Stimulated activated naive CD8-positive, alpha-beta T cell treated with anti-CD3 and anti-CD28 coated beads, Interleukin-15, amount 100 ng/mL, for 72 hours (primary cell): Measurements from ENCODE around the gene CTBP2.
A peak's percentile ranks its signal among the peaks of the same experiment; 100 is the strongest.

ENCODE experiments used
- ATAC-seq: fragments of 150-1000 bp; cut with Tn5 transposase; 2 replicates; pipeline ENCODE4 v1.10.0; 2021; ENCODE audit warnings: mild to moderate bottlenecking, moderate library complexity
- DNase-seq, 2 donors: peaks; one replicate each; pipeline ENCODE4 v3.0.0; 2021 to 2022
- H3K27ac Mint-ChIP-seq, 2 donors: one replicate each; pipeline ENCODE4 v1.8.0; 2022; ENCODE audit warnings: mild to moderate bottlenecking in 2 of 2, mixed read lengths in 2 of 2, moderate library complexity in 2 of 2
- H3K27me3 Mint-ChIP-seq: one replicate; pipeline ENCODE4 v1.8.0; 2022; ENCODE audit warnings: mixed read lengths
- H3K4me1 Mint-ChIP-seq: one replicate; pipeline ENCODE4 v1.8.0; 2022; ENCODE audit warnings: mild to moderate bottlenecking, mixed read lengths
- H3K4me3 Mint-ChIP-seq, 2 donors: one replicate each; pipeline ENCODE4 v1.8.0; 2022; ENCODE audit warnings: mild to moderate bottlenecking in 2 of 2, mixed read lengths in 2 of 2, moderate library complexity in 1 of 2
- H3K9me3 Mint-ChIP-seq, 2 donors: one replicate each; pipeline ENCODE4 v1.8.0; 2022; ENCODE audit warnings: mixed read lengths in 2 of 2

CTBP2 gene

GRCh38 chr10:124952123-124952522 is 208.2 kb downstream of the CTBP2 start:
- H3K4me3 Mint-ChIP-seq, result no peak overlapping the region
- ATAC-seq, result no peak
- H3K27me3 Mint-ChIP-seq, result no peaks in the 10 kb centered on the region
- no peaks in the 10 kb centered on the region for H3K9me3 Mint-ChIP-seq
- peaks cover 38% of the 10 kb centered on the region for H3K4me1 Mint-ChIP-seq
- DNase-seq, result no peak
- H3K27ac Mint-ChIP-seq, result no peak overlapping the region

GRCh38 chr10:124949543-124949942 is 210.8 kb downstream of the CTBP2 start:
- Mint-ChIP-seq H3K27me3 (no peaks in the 10 kb centered on the region), H3K27ac (no peak overlapping the region), H3K4me1 (peaks cover 44% of the 10 kb centered on the region), H3K4me3 (no peak overlapping the region), H3K9me3 (no peaks in the 10 kb centered on the region)
- DNase-seq, result no peak
- no peak for ATAC-seq

DNA sequence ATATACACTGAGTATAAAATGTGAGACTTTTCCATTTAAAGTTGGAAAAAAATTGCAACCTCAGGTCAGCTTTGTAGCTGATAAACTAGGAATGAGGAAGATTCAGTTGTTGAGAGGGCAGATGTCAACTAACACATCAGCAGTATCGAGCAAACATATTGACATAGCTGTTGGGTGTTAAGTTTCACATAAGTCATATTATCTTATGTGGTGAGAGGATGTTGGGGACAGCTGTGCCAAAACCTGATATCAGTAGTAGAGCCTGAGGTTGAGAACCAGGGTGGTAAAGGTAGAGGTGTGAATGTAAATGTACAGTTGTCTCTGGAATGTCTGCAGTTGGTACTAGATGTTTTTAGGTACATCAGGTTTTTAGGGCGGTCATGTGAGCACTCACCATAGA is 213.4 kb downstream of the CTBP2 start:
- peak overlapping the region in 1 of 2 donors; percentile 9 for H3K27ac Mint-ChIP-seq
- DNase-seq (no peak), ATAC-seq (peak; percentile 97)
- H3K4me1 Mint-ChIP-seq, result peaks cover 59% of the 10 kb centered on the region
- no peaks in the 10 kb centered on the region for H3K9me3 Mint-ChIP-seq
- H3K27me3 Mint-ChIP-seq, result no peaks in the 10 kb centered on the region
- H3K4me3 Mint-ChIP-seq, result no peak overlapping the region

DNA sequence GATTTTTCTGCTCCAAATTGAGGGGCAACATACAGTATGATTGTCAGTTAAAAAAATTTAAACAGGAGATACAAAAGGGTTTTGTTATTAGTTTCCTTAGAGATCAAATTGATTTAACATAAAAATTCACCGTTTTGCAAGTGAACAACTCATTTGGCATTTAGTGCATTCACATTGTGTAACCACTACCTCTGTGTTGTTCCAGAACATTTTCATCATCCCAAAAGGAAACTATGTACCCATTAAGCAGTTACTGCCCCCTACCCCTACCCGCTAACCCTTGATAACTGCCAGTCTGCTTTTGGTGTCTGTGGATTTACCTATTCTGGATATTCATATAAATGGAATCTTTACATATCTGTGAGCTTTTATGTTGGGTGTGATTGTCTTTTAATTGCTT is 215.4 kb downstream of the CTBP2 start:
- no peak for DNase-seq
- no peak for ATAC-seq
- Mint-ChIP-seq H3K4me1 (peaks cover 72% of the 10 kb centered on the region), H3K27me3 (no peaks in the 10 kb centered on the region), H3K4me3 (no peak overlapping the region), H3K9me3 (no peaks in the 10 kb centered on the region), H3K27ac (peak overlapping the region in 1 of 2 donors; percentile 19)

DNA sequence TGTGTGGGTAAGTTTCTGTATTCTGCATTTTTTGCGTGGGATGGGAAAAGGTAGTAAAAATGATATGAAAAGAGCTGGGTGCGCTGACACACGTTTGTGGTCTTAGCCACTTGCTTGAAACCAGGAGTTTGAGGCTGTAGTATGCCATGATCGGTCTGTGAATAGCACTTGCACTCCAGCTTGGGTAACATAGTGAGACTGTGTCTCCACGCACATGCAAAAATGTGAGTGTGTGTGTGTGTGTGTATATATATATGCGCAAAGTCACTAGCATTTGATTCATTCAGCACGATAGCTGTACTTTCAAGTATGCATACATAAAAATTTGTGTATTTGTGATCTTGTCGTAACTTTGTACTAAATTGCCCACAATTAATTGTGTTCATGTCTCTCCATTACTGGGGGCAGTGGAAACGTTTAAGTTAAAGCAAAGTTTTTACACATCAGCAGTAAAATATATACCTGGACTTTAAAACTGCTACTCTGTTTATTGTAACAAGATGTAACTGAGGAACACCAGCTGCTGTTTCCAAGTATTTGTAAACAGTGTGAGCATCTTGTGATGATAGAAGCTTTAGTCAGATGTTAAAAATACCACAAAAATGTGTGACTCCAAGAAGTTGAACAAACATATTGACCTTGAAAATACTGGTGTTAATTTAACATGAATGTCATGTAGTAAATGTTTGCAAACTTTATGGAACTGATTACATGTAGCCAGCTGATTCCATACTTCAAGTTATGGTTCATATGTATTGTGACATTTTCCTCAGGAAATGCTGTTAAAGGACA is 216.9 kb downstream of the CTBP2 start:
- H3K4me1 Mint-ChIP-seq, result peaks cover 72% of the 10 kb centered on the region
- H3K4me3 Mint-ChIP-seq, result no peak overlapping the region
- H3K9me3 Mint-ChIP-seq, result no peaks in the 10 kb centered on the region
- ATAC-seq, result peak; percentile 40
- no peaks in the 10 kb centered on the region for H3K27me3 Mint-ChIP-seq
- H3K27ac Mint-ChIP-seq, result peak overlapping the region in 1 of 2 donors; percentile 78
- no peak for DNase-seq

- no peak overlapping the region for H3K27ac Mint-ChIP-seq
- DNase-seq (no peak), ATAC-seq (no peak)
- H3K27me3 Mint-ChIP-seq, result no peaks in the 10 kb centered on the region
- H3K4me3 Mint-ChIP-seq, result no peak overlapping the region
- no peaks in the 10 kb centered on the region for H3K9me3 Mint-ChIP-seq
- peaks cover 69% of the 10 kb centered on the region for H3K4me1 Mint-ChIP-seq
Observed at GRCh38 chr10:124942317-124943169, 217.8 kb downstream of the CTBP2 start.

DNA sequence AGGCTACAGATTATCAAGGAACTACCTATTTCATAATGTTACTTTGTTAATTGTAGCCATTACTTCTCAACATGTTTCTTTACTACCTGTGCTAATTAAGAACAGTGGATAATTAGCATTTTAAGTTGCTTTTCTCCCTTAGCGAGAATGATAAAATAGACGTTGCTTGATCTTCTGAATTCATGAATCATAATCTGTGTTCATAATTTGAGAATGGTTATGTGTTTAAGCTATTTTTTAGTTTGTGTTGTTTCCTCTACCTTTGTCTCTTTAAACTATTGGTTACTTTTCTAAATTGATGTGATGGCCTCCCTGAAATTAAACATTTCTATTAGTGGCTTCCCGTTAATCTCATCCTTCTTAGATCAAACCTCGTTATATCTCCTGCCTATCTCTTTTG is 218.5 kb downstream of the CTBP2 start, which contains the start of gene ZRANB1:
Gene ZRANB1 (plus strand): TSS at position 301 of the 400 bp plus-strand sequence. CDS start 371 bp downstream, outside the sequence.
- no peaks in the 10 kb centered on the region for H3K27me3 Mint-ChIP-seq
- peaks cover 65% of the 10 kb centered on the region for H3K4me1 Mint-ChIP-seq
- H3K27ac Mint-ChIP-seq, result no peak within 1 kb of the TSS
- no peak within 1 kb of the TSS for H3K4me3 Mint-ChIP-seq
- H3K9me3 Mint-ChIP-seq, result no peaks in the 10 kb centered on the region
- ATAC-seq (no peak), DNase-seq (no peak)

GRCh38 chr10:124939290-124939689 is 221.1 kb downstream of the CTBP2 start:
- Mint-ChIP-seq H3K27me3 (no peaks in the 10 kb centered on the region), H3K4me3 (no peak overlapping the region), H3K9me3 (no peaks in the 10 kb centered on the region), H3K4me1 (peaks cover 53% of the 10 kb centered on the region), H3K27ac (no peak overlapping the region)
- ATAC-seq (no peak), DNase-seq (no peak)

GRCh38 chr10:124936813-124937212 is 223.6 kb downstream of the CTBP2 start:
- peaks cover 3 to 4% of the 10 kb centered on the region in 2 donors for H3K9me3 Mint-ChIP-seq
- no peak for DNase-seq
- no peak for ATAC-seq

GRCh38 chr10:124935946-124936345 is 224.4 kb downstream of the CTBP2 start:
- no peak overlapping the region for H3K27ac Mint-ChIP-seq
- DNase-seq, result no peak
- peaks cover 31% of the 10 kb centered on the region for H3K4me1 Mint-ChIP-seq
- peaks cover 5 to 7% of the 10 kb centered on the region in 2 donors for H3K9me3 Mint-ChIP-seq
- no peaks in the 10 kb centered on the region for H3K27me3 Mint-ChIP-seq
- ATAC-seq, result peak; percentile 72
- H3K4me3 Mint-ChIP-seq, result no peak overlapping the region

More at GRCh38 chr10:124936813-124937212, 223.6 kb downstream of the CTBP2 start:
- Mint-ChIP-seq H3K27me3 (no peaks in the 10 kb centered on the region), H3K4me1 (peaks cover 33% of the 10 kb centered on the region), H3K27ac (no peak overlapping the region), H3K4me3 (no peak overlapping the region)
